Trophoblast cell (in vitro differentiated cells and primary cell): Measurements from ENCODE around the gene A1CF.

Experiments
- DNase-seq, 2 donors: peaks; one replicate each; pipeline ENCODE4 v3.0.0-alpha.2; 2016
- H2AFZ ChIP-seq: 2 replicates; pipeline ENCODE4 v1.6.1; 2013; ENCODE audit warnings: low read length, moderate library complexity, mild to moderate bottlenecking; ENCODE audit not compliant: insufficient read depth, poor library complexity
- H2AK5ac ChIP-seq: 2 replicates; pipeline ENCODE4 v1.6.1; 2013; ENCODE audit warnings: mild to moderate bottlenecking, low read length
- H2BK120ac ChIP-seq: 2 replicates; pipeline ENCODE4 v1.6.1; 2013; ENCODE audit warnings: low read length, mild to moderate bottlenecking, moderate library complexity; ENCODE audit not compliant: insufficient read depth, poor library complexity
- H2BK12ac ChIP-seq: 2 replicates; pipeline ENCODE4 v1.6.1; 2013; ENCODE audit warnings: mild to moderate bottlenecking, low read length, moderate library complexity
- H2BK5ac ChIP-seq: 2 replicates; pipeline ENCODE4 v1.6.1; 2013; ENCODE audit warnings: low read length, low read depth, moderate library complexity, mild to moderate bottlenecking; ENCODE audit not compliant: poor library complexity
- H3K14ac ChIP-seq: 2 replicates; pipeline ENCODE4 v1.6.1; 2013; ENCODE audit warnings: mild to moderate bottlenecking, low read length
- H3K18ac ChIP-seq: 2 replicates; pipeline ENCODE4 v1.6.1; 2013; ENCODE audit warnings: mild to moderate bottlenecking, low read length
- H3K23ac ChIP-seq: 2 replicates; pipeline ENCODE4 v1.6.1; 2013; ENCODE audit warnings: low read length
- H3K27ac ChIP-seq: 2 replicates; pipeline ENCODE4 v1.5.1; 2013; ENCODE audit warnings: low read depth, mild to moderate bottlenecking, inconsistent platforms, low read length, moderate library complexity
- H3K27me3 ChIP-seq: 2 replicates; pipeline ENCODE4 v1.6.1; 2013; ENCODE audit warnings: inconsistent platforms, mild to moderate bottlenecking, low read length, moderate library complexity; ENCODE audit not compliant: insufficient read depth
- H3K36me3 ChIP-seq, 2 experiments: 1 replicate in 1 of 2; 2 replicates in 1 of 2; pipeline ENCODE4 v1.6.1; 2013; ENCODE audit warnings: low read length in 2 of 2, mild to moderate bottlenecking in 2 of 2, moderate library complexity in 1 of 2; ENCODE audit not compliant: insufficient read depth in 2 of 2, control insufficient read depth in 1 of 2
- H3K4ac ChIP-seq: 2 replicates; pipeline ENCODE4 v1.6.1; 2013; ENCODE audit warnings: low read depth, mild to moderate bottlenecking, low read length, moderate library complexity
- H3K4me1 ChIP-seq, 2 experiments: 1 replicate in 1 of 2; 2 replicates in 1 of 2; pipeline ENCODE4 v1.6.1; 2013; ENCODE audit warnings: low read length in 2 of 2, mild to moderate bottlenecking in 2 of 2, moderate library complexity in 1 of 2; ENCODE audit not compliant: insufficient read depth in 2 of 2, control insufficient read depth in 1 of 2
- H3K4me2 ChIP-seq: 2 replicates; pipeline ENCODE4 v1.6.1; 2013; ENCODE audit warnings: inconsistent platforms, mild to moderate bottlenecking, low read length, moderate library complexity
- H3K4me3 ChIP-seq: 2 replicates; pipeline ENCODE4 v1.5.1; 2013; ENCODE audit warnings: mild to moderate bottlenecking, low read depth, low read length, inconsistent platforms
- H3K79me1 ChIP-seq: one replicate; pipeline ENCODE4 v1.6.1; 2013; ENCODE audit warnings: low read length
- H3K79me2 ChIP-seq: 2 replicates; pipeline ENCODE4 v1.6.1; 2013; ENCODE audit warnings: low read length, mild to moderate bottlenecking; ENCODE audit not compliant: control insufficient read depth, insufficient read depth, poor library complexity
- H3K9ac ChIP-seq: 2 replicates; pipeline ENCODE4 v1.6.1; 2013; ENCODE audit warnings: mild to moderate bottlenecking, low read length
- H3K9me3 ChIP-seq: 2 replicates; pipeline ENCODE4 v1.6.1; 2013; ENCODE audit warnings: low read depth, mild to moderate bottlenecking, control low read depth, inconsistent platforms, low read length; ENCODE audit not compliant: insufficient read depth
- H4K12ac ChIP-seq: 2 replicates; pipeline ENCODE4 v1.6.1; 2013; ENCODE audit warnings: low read depth, mild to moderate bottlenecking, low read length, moderate library complexity
- H4K8ac ChIP-seq: 2 replicates; pipeline ENCODE4 v1.6.1; 2013; ENCODE audit warnings: low read depth, mild to moderate bottlenecking, low read length, moderate library complexity
- H4K91ac ChIP-seq: one replicate; pipeline ENCODE4 v1.6.1; 2013; ENCODE audit warnings: low read depth, mild to moderate bottlenecking, low read length, moderate library complexity
- WGBS: extraction: QIAGEN DNeasy Blood & Tissue Kit; methylation state at CpG from one replicate; pipeline ENCODE4 v1.1.7; 2013; ENCODE audit warnings: missing lambda C conversion rate; ENCODE audit not compliant: insufficient read length, insufficient coverage; ENCODE audit errors: extremely low coverage; 5-methylcytosine and 5-hydroxymethylcytosine counted together

Gene A1CF

GRCh38 chr10:50824782-50825181 is 60.6 kb downstream of the A1CF start:
- Histone ChIP-seq H2BK5ac (no peak overlapping the region), H3K27me3 (no peaks in the 10 kb centered on the region), H3K18ac (no peak overlapping the region), H3K79me1 (no peaks in the 10 kb centered on the region), H3K27ac (no peak overlapping the region), H3K23ac (no peak overlapping the region), H4K91ac (no peak overlapping the region), H3K36me3 (no peaks in the 10 kb centered on the region), H3K4me1 (no peaks in the 10 kb centered on the region), H3K9me3 (no peaks in the 10 kb centered on the region), H3K4me2 (no peak overlapping the region), H3K4me3 (no peak overlapping the region), H3K79me2 (no peaks in the 10 kb centered on the region), H3K9ac (no peak overlapping the region), H2AFZ (no peak overlapping the region), H3K14ac (no peak overlapping the region), H2AK5ac (no peak overlapping the region), H4K8ac (no peak overlapping the region), H2BK12ac (no peak overlapping the region), H2BK120ac (no peak overlapping the region), H4K12ac (no peak overlapping the region), H3K4ac (no peak overlapping the region)
- no peak for DNase-seq
- WGBS: no CpG with 5 or more reads among the region's 1 CpG

- Histone ChIP-seq H2BK120ac (no peak overlapping the region), H3K9ac (no peak overlapping the region), H3K14ac (no peak overlapping the region), H3K9me3 (no peaks in the 10 kb centered on the region), H3K18ac (no peak overlapping the region), H3K79me1 (no peaks in the 10 kb centered on the region), H3K4ac (no peak overlapping the region), H3K23ac (no peak overlapping the region), H4K12ac (no peak overlapping the region), H3K4me3 (no peak overlapping the region), H3K4me2 (no peak overlapping the region), H2AFZ (no peak overlapping the region), H3K27ac (no peak overlapping the region), H4K8ac (no peak overlapping the region), H3K79me2 (no peaks in the 10 kb centered on the region), H2AK5ac (no peak overlapping the region), H3K4me1 (no peaks in the 10 kb centered on the region), H4K91ac (no peak overlapping the region), H2BK5ac (no peak overlapping the region), H2BK12ac (no peak overlapping the region), H3K36me3 (no peaks in the 10 kb centered on the region), H3K27me3 (no peaks in the 10 kb centered on the region)
- DNase-seq: no peak
- no CpG with 5 or more reads among the region's 4 CpGs for WGBS
Observed at GRCh38 chr10:50823789-50824188, 61.6 kb downstream of the A1CF start.

- no peak overlapping the region for H2BK5ac ChIP-seq
- no peak overlapping the region for H2AFZ ChIP-seq
- H4K8ac ChIP-seq: no peak overlapping the region
- H2AK5ac ChIP-seq: no peak overlapping the region
- no peak overlapping the region for H3K9ac ChIP-seq
- H3K79me1 ChIP-seq: no peaks in the 10 kb centered on the region
- no peaks in the 10 kb centered on the region for H3K27me3 ChIP-seq
- H3K4ac ChIP-seq: no peak overlapping the region
- H2BK120ac ChIP-seq: no peak overlapping the region
- H3K4me1 ChIP-seq: no peaks in the 10 kb centered on the region
- H4K12ac ChIP-seq: no peak overlapping the region
- H4K91ac ChIP-seq: no peak overlapping the region
- no peak overlapping the region for H3K18ac ChIP-seq
- no CpG with 5 or more reads among the region's 7 CpGs for WGBS
- no peaks in the 10 kb centered on the region for H3K9me3 ChIP-seq
- no peak overlapping the region for H2BK12ac ChIP-seq
- no peak overlapping the region for H3K4me3 ChIP-seq
- no peaks in the 10 kb centered on the region for H3K36me3 ChIP-seq
- no peak overlapping the region for H3K27ac ChIP-seq
- no peak for DNase-seq
- H3K4me2 ChIP-seq: no peak overlapping the region
- H3K79me2 ChIP-seq: no peaks in the 10 kb centered on the region
- H3K14ac ChIP-seq: no peak overlapping the region
- H3K23ac ChIP-seq: no peak overlapping the region
Observed at GRCh38 chr10:50809596-50809995, 75.8 kb downstream of the A1CF start.

- H2AK5ac ChIP-seq: no peak overlapping the region
- H3K9me3 ChIP-seq: no peaks in the 10 kb centered on the region
- H3K4me3 ChIP-seq: no peak overlapping the region
- no peak overlapping the region for H3K18ac ChIP-seq
- H3K27me3 ChIP-seq: no peaks in the 10 kb centered on the region
- no peak overlapping the region for H3K4me2 ChIP-seq
- no peaks in the 10 kb centered on the region for H3K4me1 ChIP-seq
- no peak overlapping the region for H3K27ac ChIP-seq
- DNase-seq: peak in 1 of 2 donors; percentile 4
- no peak overlapping the region for H2AFZ ChIP-seq
- H3K79me1 ChIP-seq: no peaks in the 10 kb centered on the region
- H3K14ac ChIP-seq: no peak overlapping the region
- no CpG with 5 or more reads among the region's 1 CpG for WGBS
- no peaks in the 10 kb centered on the region for H3K36me3 ChIP-seq
- no peak overlapping the region for H2BK120ac ChIP-seq
- no peak overlapping the region for H2BK5ac ChIP-seq
- H4K91ac ChIP-seq: no peak overlapping the region
- no peak overlapping the region for H3K23ac ChIP-seq
- no peak overlapping the region for H2BK12ac ChIP-seq
- no peaks in the 10 kb centered on the region for H3K79me2 ChIP-seq
- no peak overlapping the region for H4K8ac ChIP-seq
- no peak overlapping the region for H3K9ac ChIP-seq
- no peak overlapping the region for H3K4ac ChIP-seq
- H4K12ac ChIP-seq: no peak overlapping the region
Observed at GRCh38 chr10:50807851-50808776, 77.3 kb downstream of the A1CF start.
